GM20000 (cell line): ENCODE measurements around the gene PPP1R37.

Experiments used
- DNase-seq: peaks from one replicate; pipeline ENCODE4 v3.0.0; 2012; ENCODE audit warnings: low spot score
- CTCF ChIP-seq: IDR thresholded peaks from 2 replicates; pipeline ENCODE4 v1.5.1; 2012; ENCODE audit warnings: mild to moderate bottlenecking, control low read depth; ENCODE audit errors: extremely low read depth, missing control alignments

Gene PPP1R37

GRCh38 chr19:45119582-45119981, 26.6 kb downstream of the PPP1R37 start:
- no peak for DNase-seq
- no peak for TF ChIP-seq CTCF

GRCh38 chr19:45121827-45122345, 28.9 kb downstream of the PPP1R37 start:
- TF ChIP-seq CTCF = no peak
- no peak for DNase-seq

GRCh38 chr19:45122832-45123231, 29.9 kb downstream of the PPP1R37 start:
- DNase-seq = no peak
- no peak for TF ChIP-seq CTCF

- no peak for DNase-seq
- no peak for TF ChIP-seq CTCF
These were observed 30.5 kb downstream of the PPP1R37 start for GRCh38 chr19:45123440-45123850.

GRCh38 chr19:45124021-45124420, 31.0 kb downstream of the PPP1R37 start:
- no peak for TF ChIP-seq CTCF
- DNase-seq = no peak

- TF ChIP-seq CTCF = no peak
- DNase-seq = no peak
These were observed 32.4 kb downstream of the PPP1R37 start for GRCh38 chr19:45125360-45125759.

- DNase-seq = peak; percentile 46
- TF ChIP-seq CTCF = peak; percentile 87
These were observed 33.1 kb downstream of the PPP1R37 start for GRCh38 chr19:45125975-45126493.
